ENCODE data around the gene CACNA1C.

The CACNA1C gene

DNA sequence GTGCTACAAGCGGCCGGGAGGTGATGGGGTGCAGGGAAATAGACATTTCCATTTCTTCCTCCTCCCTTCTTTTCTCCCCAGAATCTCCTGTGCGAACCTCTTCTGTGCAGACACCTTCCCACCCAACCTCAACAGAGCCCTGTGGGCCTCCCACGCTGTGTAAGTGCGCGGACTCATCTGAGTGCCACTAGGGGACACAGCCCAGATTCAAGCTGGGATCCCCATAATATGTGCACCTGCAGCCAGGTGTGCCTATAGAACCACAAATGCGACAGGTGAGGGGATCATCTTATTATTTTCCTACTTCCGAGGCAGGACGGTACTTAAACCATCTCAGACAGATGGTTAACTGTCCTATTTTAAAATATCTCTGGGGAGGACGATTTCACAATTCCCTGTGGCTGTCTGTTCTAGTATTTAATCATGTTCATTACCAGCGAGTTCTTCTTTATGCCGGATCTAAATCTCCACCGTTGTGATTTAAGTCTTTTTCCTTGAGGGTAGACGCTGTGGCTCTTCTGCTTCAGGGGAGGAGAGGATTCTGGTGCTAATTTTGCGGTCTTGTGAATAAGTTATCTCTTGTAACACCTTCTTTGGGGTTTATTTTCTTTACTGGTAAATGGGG lies 17.2 kb upstream of the CACNA1C start:
- DNase-seq: no peak

DNA sequence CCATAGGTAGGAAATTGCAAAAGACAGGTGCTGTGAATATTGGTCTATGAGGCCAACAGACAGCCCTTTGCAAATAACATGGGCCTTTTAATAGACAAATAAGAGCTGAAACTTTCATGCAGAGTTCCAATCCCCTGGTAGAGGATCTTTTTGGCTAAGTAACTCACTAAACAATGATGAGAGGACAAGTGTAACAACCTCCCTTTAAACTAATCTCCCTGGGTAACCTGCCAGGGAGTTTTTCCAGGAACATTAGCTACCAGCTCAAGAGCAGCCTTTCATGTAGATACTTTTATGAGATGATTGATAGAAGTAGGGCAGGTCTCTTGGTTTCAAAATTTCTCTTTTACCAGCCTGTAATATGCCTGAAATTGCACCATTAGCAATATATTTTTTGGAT lies 13.8 kb upstream of the CACNA1C start:
- no peak for DNase-seq

DNA sequence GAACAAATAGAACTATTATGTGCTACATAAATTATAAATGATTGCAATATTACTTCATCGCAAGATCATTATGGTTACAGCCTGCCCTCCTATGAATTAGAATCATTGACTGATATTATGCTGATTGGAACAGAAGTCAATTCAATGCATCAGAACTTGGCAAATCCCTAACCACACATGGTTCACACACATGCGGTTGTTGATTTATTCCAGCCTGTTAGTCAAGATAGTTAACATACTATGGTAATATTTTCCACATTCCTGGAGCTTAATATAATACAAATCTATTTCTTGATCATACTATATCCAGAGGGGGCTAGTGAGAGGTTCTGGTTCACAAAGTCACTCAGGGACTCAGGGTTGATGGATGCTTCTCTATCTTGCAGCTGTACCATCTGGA lies 9.7 kb upstream of the CACNA1C start:
- no peak for DNase-seq

DNA sequence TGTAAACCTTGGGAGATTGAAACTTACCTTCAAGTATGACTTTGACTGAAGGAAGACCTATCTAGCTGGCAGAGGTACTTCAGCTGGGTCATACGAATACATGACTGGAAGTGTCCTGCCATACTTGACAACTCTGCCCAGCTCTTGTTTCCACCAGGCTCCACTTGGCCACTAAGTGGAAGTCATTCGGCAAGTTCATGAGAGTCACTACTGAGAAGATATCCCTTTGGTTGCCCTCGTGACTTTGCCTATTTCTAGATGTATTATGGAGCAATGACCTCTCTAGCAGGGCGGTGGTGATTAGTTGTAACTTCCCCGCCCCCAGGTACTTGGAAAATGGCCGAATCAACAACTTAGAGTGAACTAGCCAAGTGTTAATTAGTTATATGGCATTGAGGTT lies 8.6 kb upstream of the CACNA1C start:
- no peak for DNase-seq

DNA sequence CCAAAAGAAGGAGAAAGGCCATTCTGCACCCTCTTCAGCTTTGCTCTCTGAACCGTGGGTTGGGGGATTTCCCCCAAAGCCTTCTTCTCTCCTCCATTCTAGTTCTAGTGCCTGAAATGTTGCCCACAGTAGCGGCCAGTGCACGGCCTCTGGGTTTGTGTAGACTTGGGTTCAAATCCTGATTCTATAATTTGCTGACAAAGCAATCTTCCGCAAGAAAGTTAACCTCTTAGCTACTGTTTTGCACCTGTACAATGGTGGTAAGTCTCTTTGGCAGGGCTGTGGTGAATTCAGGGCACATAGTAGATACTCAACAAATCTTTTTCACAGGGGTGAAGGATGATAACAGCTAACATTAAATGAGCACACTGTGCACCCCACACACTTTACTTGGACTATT lies 5.8 kb upstream of the CACNA1C start:
- DNase-seq: no peak

DNA sequence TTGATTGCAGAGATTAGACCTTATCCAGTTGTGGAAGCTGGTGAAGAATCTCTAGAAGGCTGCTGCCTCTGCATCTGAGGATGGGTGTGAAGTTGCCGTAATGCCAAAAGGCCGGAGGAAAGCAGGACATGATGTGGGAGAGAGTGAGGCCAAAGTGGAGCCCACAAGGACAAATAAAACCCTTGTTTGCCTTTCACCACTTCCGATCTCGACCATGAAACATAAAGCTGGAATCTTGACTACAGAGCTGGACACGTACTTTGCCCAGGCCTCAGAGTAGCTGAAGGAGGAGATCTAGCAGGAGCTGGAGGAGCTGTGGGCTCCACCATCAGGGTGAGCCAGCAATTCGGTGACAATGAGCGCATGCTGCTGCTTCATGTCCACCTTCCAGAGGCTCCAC lies 5.0 kb upstream of the CACNA1C start:
- DNase-seq: no peak

DNA sequence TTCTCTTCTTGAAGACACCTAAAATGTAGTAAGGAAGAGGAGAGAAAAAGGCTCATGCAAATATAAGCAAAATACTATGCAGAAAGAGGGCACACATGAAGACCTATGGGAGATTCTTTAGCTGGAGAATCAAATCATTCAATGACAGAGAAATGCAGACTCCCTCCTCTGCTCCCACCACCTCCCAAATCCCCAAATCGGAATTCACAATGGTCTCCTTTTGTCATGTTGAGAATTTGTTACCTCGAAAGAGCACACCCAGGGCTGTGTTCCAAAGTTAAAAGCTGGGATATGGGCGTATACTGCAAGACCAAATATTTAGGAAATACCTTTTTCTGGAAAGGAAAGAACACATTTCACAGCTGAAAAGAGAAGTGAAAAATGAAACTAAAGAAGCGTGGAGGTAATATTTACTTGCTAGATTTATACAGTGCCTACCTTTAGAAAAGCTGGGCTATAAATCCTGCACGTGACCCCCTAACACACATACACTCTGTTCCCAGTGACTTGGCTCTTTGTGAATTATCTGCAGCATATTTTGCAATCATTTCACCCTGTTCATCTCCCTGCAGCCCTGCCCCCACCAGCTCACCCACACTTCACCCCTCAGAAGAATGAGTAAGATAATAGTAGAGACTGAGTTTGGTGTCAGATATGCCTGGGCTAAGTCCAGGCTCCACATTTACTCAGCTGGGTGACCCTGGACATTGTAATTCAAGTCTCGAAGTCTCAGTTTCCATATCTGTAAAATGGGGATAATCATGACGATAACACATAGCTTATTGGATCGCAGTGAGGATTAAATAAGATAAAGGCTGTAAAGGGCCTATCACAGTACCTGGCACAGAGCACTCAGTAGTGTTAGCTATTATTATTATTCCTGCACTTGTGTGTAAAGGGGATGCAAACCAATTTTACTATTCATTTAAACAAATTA lies 2.9 kb upstream of the CACNA1C start:
- no peak for DNase-seq

DNA sequence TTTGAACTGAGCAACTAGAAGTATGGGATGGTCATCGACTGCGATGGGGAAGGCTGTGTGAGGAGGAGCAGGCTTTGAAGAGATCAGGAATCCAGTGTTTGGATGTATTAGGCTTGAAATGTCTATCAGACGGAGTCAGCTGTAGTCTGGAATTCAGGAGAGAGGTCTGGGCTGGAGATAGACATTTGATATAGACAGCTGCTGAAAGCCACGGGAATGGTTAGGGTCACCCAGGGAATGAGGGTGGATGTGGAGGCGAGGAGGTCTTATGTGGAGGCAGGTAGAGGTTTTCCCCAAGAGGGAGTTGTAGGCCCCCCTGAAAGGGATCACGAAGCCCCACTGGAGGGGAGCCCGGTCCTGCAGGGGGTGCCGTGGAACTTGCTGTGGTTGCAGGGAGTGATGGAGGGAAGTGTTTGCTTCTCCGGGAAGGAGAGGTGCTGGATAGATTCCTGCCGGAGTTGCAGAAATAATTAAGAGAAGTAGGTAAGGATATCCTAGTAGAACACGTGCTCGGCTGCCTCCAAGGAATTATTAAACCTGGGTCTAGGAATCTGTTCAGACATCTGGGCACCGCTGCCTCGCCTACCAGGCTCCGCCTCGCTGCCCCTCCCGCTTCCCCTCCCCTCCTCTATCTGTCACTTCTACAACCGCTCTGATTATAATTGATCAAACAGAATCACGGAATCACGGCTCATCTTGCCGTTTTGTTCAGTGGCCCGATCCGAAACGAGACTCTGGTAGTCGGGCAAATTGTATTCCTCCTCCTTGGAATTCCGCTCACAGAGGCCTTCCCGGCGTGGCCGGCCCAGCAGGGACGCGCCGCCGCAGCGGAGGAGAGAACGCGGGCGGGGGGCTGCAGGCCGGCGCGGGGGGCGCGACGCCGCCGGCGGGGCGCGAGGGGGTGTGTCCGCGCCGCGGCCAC lies 826 bp upstream of the CACNA1C start:
- DNase-seq: no peak

DNA sequence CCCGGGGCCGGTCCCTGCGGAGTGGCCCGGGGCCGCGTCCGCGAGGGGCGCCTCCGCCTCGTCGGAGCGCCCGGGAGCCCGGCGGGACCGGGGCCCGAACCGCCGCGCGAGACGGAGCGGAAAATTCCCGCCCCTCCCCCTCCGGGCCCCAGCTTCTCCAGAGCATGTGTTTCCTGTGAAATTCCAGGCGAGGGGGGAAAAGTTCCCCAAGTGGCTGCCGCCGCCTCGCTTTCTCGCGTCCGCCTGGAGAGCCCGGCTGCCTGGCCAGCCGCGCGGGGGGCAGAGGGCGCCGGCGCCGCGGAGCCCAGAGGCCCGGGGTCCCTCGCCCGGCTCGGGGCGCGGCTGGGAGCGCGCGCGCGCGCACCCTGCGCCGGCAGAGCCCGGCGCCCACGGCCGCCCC lies 904 bp downstream of the CACNA1C start:
- no peak for DNase-seq

DNA sequence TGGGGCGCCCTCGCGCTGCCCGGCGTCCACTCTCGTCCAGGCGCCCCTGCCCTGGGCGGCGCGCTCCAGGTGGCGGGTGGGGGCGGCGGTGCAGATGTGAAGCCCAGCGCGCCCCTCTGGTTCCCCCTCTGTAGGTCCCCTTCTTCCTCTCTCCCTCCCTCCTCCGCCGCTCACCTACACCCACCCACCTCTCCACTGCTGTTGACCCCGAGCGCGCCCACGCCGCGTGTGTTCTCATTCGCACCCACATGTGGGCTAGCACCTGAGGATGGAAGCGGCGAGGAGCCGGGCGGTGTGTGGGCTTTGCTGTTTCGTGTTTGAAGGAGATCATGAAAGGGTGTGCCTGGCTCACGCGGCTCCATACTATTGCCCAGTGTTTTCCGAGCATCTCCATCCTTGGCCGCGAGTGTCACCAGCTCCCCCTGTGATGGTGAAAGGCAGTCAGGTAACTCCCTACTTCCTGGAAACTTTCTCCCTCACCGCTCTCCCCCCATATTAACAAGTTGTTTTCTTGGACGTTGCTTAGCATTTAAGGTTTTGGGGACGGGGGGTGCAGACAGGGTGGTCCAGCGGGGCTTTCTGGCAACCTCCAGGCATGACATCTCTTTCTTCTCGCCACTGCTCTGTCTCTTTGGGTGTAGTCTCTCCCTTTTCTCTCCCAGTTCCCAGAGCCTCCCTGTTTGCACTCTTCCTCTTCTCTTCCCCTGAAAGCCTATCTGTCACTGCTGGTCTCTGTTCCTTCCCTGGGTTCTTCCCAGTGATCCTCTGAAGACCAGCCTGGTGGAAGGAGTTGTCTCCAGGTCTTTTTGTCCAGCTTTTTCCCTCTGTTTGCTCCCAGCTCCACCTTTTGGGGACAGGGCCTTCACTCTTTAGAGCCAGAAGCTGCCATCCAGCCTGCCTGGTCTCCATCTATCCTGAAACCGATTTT lies 1.6 kb downstream of the CACNA1C start:
- DNase-seq: no peak

DNA sequence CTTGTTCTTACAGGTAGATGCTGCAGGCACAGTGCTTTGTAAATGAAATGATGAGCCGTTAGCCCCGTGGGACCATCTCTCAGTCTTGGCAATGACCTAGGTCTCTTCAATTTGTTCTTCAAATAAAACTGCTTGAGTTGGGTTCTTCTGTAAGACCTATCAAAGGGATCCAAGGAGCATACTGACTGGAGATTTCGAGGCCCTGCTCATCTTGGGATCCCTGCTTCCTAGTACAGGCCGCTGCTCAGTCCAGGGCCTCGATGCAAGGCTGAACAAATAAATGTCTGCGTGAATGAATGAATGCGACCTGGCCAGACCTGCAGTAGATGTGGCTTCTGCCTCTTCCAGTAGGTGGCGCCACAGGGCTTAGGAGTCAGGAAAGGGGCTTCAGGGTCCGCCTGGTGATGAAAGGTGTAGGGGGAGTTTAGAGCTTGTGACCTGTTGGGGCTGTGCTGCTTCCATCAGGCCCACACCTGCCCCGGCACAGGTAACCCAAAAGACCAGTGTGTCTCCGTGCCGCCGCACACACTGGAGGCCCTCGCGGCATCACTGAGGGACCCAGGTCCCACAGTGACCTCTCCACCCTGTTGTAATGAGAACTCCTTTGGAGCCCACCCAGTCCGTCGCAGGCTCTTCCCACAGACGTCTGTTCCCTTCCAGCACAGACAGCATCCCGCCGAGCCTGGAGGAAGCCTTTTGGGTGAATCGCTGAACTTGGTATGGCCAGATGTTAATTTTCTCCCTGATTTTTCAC lies 4.4 kb downstream of the CACNA1C start:
- DNase-seq: no peak

DNA sequence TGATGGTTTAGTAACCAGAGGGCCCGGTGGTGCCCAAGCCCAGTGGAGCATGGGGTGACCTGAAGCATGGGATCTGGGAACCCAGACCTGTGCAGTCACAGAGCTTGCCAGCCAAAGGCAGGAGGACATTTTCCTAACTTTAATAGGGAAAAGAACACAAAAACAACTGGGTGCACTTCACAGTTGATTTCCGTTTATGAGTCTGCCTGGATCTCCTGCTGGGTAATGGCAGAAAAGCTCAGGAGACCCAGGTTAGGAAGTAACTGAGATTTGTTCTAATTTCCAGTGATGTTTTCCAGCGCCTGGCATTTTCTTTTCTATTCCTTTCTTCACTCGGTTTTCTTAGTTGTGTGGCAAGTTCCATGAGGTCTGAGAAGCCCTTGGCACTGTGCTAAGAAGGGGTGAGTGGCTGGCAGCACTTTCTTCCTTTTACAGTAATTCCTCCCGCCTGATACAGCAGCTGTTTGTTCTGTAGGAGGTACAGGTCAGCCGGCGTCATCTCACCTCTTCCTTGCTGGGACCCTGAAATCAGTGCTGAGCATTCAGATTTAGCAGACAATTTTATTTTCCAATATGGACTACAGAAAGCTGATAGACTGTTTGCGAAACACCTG lies 5.1 kb downstream of the CACNA1C start:
- no peak for DNase-seq

DNA sequence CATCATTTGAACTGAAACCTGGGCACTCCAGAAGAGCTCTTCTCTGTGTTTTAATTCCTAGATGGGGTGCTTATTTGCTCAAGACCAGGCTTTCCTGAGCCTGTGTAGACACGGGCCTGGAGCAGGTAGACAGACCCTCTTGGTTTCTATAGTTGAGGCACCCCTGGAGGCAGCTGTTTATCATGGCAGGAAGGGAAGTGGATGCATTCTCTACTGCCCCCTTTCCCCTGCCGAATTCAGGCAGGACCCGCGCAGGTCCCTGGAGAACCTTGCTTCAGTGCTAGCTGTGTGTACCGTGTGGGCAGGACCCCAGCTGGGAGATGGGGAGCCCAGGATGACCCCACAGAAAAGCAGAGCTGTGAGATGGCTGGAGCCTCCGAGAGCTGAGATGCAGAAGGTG lies 6.0 kb downstream of the CACNA1C start:
- DNase-seq: no peak

DNA sequence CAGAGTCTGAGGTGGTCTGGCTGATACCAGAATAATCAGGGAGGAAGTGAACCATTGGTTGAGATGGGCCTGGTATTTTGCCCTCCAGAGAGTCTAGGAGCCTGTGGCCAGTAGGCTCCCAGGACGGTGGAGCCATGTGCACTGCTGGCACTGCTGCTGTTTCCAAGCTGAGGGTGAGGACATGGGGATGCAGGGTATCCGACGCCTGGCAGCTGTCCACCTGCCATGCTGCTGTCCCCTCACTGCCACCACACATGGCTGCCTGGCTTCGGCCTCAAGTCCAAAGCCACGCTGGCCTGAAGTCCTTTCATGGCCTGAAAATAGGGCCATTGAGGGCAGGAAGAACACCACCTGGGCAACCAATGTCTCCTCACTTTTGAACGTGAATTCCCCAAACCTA lies 8.6 kb downstream of the CACNA1C start:
- no peak for DNase-seq

DNA sequence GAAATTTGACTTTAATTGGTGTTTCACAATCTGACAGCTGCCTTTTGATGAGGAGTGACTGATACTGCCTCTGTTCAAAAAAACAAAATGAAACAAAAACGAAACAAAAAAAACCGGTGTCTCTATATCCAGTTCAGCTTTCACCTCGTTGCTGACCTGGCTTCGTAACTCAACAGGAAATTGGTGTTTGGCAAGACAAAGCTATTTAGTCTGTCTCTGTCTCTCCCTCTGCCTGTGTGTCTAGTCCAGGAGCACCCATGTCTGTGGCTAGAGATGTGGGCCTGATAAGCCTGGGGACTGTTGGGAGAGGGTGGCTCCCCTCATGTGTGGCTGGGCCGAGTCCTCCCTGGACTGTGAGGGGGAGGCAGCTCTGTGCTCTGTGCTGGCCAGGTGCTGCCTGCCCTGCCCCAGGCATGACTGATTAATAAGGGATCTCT lies 11.3 kb downstream of the CACNA1C start:
- peak; percentile 61 for DNase-seq

DNA sequence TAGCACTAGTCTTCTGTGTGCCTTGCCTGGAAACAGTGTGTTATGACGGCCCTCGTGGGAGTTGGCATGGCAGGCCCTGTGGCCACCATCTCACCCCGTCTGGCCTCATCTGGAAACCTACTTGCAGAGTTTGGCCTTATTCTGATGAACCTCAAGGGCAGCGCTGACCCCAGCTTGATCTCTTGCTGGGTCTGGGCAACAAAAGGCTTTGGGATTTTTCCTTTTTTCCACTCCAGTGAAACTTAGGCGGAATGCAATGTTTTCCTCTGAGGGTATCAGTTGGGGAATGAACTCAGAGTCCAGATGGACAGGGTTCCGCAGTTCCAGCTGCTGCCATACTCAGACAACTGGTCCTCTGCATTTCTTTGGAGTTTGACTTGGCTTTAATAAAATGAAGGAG lies 15.9 kb downstream of the CACNA1C start:
- no peak for DNase-seq

DNA sequence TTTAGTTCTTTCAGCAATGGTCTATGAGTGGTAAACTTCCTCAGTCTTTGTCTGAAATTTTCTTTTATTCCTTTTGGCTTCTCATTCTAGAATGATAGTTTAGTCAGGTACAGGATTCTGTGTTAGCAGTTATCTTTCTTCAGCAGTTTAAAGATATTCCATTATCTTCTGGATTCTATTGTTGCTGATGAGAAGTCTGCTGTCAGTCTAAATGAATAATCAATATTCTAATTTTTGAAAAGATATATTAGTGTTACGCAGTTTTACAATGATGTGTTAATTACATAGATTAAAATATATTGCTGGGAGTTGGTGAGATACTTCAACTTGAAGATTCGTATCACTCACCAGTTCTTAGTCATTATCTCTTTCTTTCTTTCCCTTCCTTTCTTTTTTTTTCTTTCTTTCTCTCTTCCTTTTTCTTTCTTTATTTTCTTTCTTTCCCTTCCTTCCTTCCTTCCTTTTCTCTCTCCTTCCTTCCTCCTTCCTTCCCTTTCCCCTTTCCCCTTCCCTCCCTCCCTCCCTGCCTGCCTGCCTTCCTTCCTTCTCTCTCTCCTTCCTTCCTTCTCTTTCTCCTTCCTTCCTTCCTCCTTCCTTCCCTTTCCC lies 17.8 kb downstream of the CACNA1C start:
- DNase-seq: no peak

DNA sequence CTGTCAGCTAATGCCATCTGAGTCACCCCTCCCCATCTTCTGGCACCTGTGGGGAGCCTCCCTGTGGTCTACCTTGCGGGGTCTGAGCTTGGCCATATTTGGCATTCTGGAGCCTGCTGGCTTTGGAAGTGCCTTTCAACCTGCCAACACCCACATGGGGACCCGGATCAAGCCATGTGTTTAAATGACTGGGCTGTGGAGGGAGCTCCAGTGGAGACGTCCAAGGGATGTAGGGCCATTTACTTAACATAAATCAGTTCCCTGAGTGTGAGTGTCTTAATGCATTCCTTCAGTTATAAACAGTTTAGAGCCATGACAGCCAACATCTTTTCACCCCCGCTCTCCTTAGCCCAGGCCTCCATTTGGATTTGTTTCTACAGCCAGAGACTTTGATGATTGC lies 22.0 kb downstream of the CACNA1C start:
- no peak for DNase-seq

DNA sequence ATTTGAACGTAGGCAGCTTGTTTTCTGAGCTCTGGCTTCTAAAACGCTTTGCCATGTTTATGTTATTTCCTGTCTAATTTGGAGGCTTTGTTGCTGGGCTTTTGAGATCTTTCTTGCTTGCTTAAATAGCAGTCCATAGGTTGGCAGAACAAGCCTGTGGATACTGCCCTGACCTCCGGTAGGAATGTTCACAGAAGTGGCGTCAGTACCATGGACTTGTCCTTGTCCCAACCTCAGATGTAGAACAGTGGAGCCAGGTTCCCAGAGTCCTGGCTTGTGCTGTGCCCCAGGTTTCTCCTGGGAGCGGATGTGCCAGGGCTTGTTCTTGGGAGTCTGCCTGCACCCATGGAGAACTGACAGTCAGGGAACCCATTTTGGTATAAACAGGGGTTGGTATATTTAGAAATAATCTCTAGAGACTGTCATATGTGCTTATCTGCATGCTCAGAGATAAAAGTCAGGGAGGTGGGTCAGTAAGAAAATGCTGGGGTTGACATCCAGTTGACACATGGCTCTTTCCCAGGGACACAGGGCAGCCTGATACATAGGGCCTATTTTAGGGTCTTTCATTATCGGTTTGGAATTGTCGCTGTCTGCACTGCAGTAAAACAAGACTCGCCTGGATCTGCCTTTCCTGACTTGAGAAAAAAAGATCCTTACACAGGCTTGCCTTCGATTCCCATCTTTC lies 22.9 kb downstream of the CACNA1C start:
- no peak for DNase-seq

DNA sequence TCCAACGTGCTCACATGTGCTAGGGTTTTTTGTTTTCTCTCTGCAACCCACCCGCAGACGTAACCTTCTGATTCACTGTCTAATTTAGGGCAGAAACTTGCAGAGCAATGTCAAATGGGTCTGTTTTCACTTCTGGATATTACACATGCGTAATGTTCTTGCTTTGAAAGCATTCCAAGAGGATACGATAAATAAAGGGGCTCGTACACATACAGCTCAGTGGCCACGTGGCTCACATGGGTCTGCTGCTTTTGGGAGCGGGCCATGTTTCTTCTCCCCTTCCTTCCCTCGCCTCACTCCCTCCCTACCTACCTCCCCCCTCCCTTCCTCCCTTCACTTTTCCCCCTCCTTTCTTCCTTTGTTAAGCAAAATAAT lies 23.4 kb downstream of the CACNA1C start:
- no peak for DNase-seq

All from GF-D8 (cell line).